Activated gamma-delta T cell treated with anti-CD3 and anti-CD28 coated beads, Interleukin-2, amount 50 U/mL, for 16 hours (primary cell): ENCODE data around the gene XPO6.
"Not testable (repeated sequence)": the region's sequence is repeated elsewhere in the genome, so short reads cannot be mapped to it uniquely, and the experiment has no call there.

Experiments
- DNase-seq: peaks from one replicate; pipeline ENCODE4 v3.0.0-alpha.2; 2020; ENCODE audit warnings: low read depth

Gene XPO6

GRCh38 chr16:28155293-28155692 lies 56.5 kb downstream of the XPO6 start:
- no peak for DNase-seq

GRCh38 chr16:28151180-28151579 lies 60.6 kb downstream of the XPO6 start:
- no peak for DNase-seq

- DNase-seq: no peak
Measured at GRCh38 chr16:28149011-28149888, 62.5 kb downstream of the XPO6 start.

- DNase-seq: no peak
Measured at GRCh38 chr16:28146536-28146935, 65.2 kb downstream of the XPO6 start.

GRCh38 chr16:28145796-28146195 lies 66.0 kb downstream of the XPO6 start:
- no peak for DNase-seq

GRCh38 chr16:28140788-28141618 lies 70.8 kb downstream of the XPO6 start:
- DNase-seq: peak; percentile 44

GRCh38 chr16:28139530-28139929 lies 72.2 kb downstream of the XPO6 start:
- DNase-seq: no peak

GRCh38 chr16:28136751-28137434 lies 74.9 kb downstream of the XPO6 start:
- DNase-seq: peak; percentile 13

GRCh38 chr16:28133666-28134065 lies 78.1 kb downstream of the XPO6 start:
- no peak for DNase-seq

- no peak for DNase-seq
Measured at GRCh38 chr16:28131743-28132393, 79.9 kb downstream of the XPO6 start.

GRCh38 chr16:28131181-28131580 lies 80.6 kb downstream of the XPO6 start:
- DNase-seq: no peak

- no peak for DNase-seq
Measured at GRCh38 chr16:28130099-28131088, 81.4 kb downstream of the XPO6 start.

GRCh38 chr16:28126684-28127620 lies 84.8 kb downstream of the XPO6 start:
- no peak for DNase-seq

GRCh38 chr16:28125592-28125991 lies 86.2 kb downstream of the XPO6 start:
- DNase-seq: no peak

GRCh38 chr16:28121527-28121926 lies 90.2 kb downstream of the XPO6 start:
- DNase-seq: no peak

GRCh38 chr16:28120754-28121153 lies 91.0 kb downstream of the XPO6 start:
- DNase-seq: no peak

GRCh38 chr16:28118637-28119036 lies 93.1 kb downstream of the XPO6 start:
- no peak for DNase-seq

- DNase-seq: no peak
Measured at GRCh38 chr16:28117168-28117565, 94.6 kb downstream of the XPO6 start.

GRCh38 chr16:28115866-28116265 lies 95.9 kb downstream of the XPO6 start:
- DNase-seq: not testable (repeated sequence)

- no peak for DNase-seq
Measured at GRCh38 chr16:28112908-28113307, 98.9 kb downstream of the XPO6 start.
